ENCODE results near the gene FOXE1.

The FOXE1 gene

DNA sequence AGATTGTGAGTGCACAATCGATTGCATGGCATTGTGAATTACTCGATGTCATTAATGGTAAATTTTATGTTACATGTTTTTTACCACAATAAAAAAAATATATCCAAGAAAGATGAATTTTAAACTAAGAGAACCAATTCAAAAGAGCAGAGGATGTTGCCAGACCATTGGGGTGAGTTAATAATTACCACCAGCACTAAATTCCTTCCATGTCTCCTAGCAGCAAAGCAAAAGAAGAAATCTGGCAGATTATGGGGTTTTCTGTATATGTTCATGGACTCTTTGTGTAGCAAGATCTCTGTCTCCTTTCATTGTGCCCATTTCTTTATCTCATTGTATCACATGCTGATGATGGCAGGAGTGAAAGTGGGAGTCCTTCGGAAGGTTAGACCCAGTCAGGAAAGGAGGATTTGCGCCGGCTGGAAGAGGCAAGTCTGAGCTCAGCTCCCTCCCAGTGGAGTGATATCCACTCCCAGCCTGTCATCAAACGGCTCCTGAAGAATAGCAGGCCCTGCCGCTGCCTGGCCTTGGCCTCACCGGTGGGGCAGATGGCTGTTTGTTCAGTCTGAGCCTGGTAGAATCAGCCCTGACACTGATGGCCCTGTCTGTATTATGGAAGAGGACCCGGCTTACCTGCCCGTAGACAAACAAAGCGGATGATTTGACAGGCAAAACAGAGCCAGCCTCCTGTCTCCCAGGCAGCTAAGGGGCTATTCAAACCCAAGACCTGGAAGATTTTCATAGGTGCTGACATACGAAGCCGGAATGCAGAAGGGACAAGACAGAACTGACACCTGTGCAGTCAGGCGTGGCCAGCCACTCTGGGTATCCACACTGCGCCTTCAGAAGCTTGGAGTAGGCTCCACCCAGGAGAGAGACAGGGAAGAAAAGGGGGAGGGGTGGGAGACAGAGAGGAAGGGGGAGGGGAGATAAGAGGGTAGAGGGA lies 21.9 kb upstream of the FOXE1 start:
- Histone ChIP-seq H3K27me3 (ENCODE audit: control insufficient read depth, insufficient read depth, low read length) (peaks cover 25% of the 10 kb centered on the region), H3K9me3 (ENCODE audit: control insufficient read depth, insufficient read depth, low read length) (no peaks in the 10 kb centered on the region), H3K4me3 (ENCODE audit: low read depth, low read length) (peak overlapping the region; percentile 64), H3K4me1 (ENCODE audit: control insufficient read depth, insufficient read depth, low read length) (peaks cover 8% of the 10 kb centered on the region), H3K36me3 (ENCODE audit: control insufficient read depth, insufficient read depth, low read length) (no peaks in the 10 kb centered on the region), H3K9ac (ENCODE audit: low read depth, low read length) (no peak overlapping the region)

DNA sequence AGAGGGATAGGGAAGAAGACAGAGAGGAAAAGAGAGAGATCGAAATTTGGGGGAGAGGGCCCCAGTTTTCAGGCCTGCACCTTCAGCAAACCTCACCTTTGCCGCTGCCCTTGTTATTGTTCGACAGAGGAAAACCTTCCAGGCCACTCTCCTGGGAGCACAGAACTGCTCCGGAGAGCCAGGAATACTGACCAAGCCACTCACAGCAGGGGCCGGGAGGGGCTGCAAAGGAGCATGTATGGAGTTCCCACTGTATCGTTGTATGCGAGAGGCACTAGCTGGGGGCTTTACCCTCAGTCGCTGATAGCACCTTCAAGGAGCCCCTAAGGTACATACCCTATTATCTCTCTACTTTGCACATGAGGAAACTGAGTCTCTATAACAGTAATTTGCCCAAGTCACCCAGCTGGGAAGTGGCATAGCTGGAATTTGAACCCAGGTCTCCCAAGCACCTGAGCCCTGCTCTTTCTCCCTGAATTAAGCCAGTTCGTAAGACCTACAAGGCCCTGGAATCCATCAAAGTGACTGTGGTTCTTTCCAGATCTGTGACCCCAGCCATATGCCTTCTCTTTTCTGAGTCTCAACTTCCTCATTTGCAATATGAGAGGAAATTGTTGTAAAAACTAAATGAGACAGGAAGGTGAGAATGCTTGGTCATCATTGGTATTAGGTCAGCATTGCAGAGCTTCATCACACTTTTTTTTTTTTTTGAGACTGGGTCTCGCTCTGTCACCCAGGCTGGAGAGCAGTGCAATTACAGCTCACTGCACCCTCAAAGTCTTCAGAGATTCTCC lies 21.0 kb upstream of the FOXE1 start:
- Histone ChIP-seq H3K27me3 (ENCODE audit: control insufficient read depth, insufficient read depth, low read length) (peaks cover 25% of the 10 kb centered on the region), H3K4me3 (ENCODE audit: low read depth, low read length) (peak overlapping the region; percentile 64), H3K36me3 (ENCODE audit: control insufficient read depth, insufficient read depth, low read length) (no peaks in the 10 kb centered on the region), H3K9ac (ENCODE audit: low read depth, low read length) (no peak overlapping the region), H3K4me1 (ENCODE audit: control insufficient read depth, insufficient read depth, low read length) (peaks cover 8% of the 10 kb centered on the region), H3K9me3 (ENCODE audit: control insufficient read depth, insufficient read depth, low read length) (no peaks in the 10 kb centered on the region)

DNA sequence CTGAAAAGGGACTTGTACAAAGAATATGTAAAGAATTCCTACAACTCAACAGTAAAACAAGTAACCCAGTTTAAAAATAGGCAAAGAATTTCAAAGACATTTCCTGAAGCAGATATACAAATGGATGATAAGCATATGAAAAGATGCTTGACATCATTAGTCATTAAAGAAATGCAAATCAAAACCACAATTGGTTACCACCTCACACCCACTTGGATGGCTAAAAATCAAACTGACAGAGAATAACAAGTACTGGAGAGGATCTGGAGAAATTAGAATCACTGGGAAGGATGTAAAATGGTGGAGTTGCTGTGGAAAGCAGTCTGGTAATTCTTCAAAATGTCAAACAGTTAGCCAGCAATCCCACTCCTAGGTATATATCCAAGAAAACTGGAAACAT lies 12.5 kb upstream of the FOXE1 start:
- peaks cover 4% of the 10 kb centered on the region for H3K4me1 ChIP-seq (ENCODE audit: control insufficient read depth, insufficient read depth, low read length)
- H3K4me3 ChIP-seq (ENCODE audit: low read depth, low read length): no peak overlapping the region
- no peaks in the 10 kb centered on the region for H3K36me3 ChIP-seq (ENCODE audit: control insufficient read depth, insufficient read depth, low read length)
- H3K9ac ChIP-seq (ENCODE audit: low read depth, low read length): no peak overlapping the region
- no peaks in the 10 kb centered on the region for H3K9me3 ChIP-seq (ENCODE audit: control insufficient read depth, insufficient read depth, low read length)
- H3K27me3 ChIP-seq (ENCODE audit: control insufficient read depth, insufficient read depth, low read length): peaks cover 13% of the 10 kb centered on the region

DNA sequence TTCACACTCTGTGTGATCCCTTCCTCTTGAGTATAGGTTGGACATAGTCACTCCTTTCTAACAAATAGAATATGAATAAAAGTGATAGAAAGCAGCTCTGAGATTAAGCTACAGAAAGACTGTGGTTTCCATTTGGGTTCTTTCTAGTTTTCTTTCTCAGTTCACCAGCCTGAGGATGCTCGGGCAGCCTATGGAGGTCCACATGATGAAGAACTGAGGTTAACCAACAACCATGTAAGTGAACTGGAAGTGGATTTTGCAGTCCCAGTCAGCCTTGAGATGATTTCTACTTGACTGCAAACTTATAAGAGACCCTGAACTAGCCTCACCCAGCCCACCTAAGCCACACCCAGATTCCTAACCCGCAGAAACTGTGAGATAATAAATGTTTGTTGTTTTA lies 10.1 kb upstream of the FOXE1 start:
- no peak overlapping the region for H3K9ac ChIP-seq (ENCODE audit: low read depth, low read length)
- H3K27me3 ChIP-seq (ENCODE audit: control insufficient read depth, insufficient read depth, low read length): peaks cover 37% of the 10 kb centered on the region
- peaks cover 8% of the 10 kb centered on the region for H3K4me1 ChIP-seq (ENCODE audit: control insufficient read depth, insufficient read depth, low read length)
- H3K4me3 ChIP-seq (ENCODE audit: low read depth, low read length): no peak overlapping the region
- H3K36me3 ChIP-seq (ENCODE audit: control insufficient read depth, insufficient read depth, low read length): no peaks in the 10 kb centered on the region
- no peaks in the 10 kb centered on the region for H3K9me3 ChIP-seq (ENCODE audit: control insufficient read depth, insufficient read depth, low read length)

DNA sequence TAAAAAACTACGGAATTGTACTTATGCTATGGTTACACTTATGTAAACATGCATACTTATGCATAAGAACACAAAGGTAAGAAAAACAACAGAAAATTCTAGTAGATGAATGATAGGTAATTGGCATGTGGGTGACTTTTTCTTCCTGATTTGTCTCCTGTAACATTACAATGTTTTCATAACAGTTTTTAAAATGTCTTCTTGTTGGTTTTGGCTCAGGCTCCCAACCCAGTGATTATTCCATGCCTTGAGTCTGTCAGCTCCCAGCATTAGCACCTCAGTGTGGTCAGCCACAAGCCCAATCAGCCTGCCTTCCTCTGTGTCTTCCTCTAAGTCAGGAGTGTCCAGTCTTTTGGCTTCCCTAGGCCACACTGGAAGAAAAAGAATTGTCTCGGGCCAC lies 7.9 kb upstream of the FOXE1 start:
- Histone ChIP-seq H3K27me3 (ENCODE audit: control insufficient read depth, insufficient read depth, low read length) (peaks cover 59% of the 10 kb centered on the region), H3K36me3 (ENCODE audit: control insufficient read depth, insufficient read depth, low read length) (no peaks in the 10 kb centered on the region), H3K9me3 (ENCODE audit: control insufficient read depth, insufficient read depth, low read length) (no peaks in the 10 kb centered on the region), H3K9ac (ENCODE audit: low read depth, low read length) (no peak overlapping the region), H3K4me3 (ENCODE audit: low read depth, low read length) (no peak overlapping the region), H3K4me1 (ENCODE audit: control insufficient read depth, insufficient read depth, low read length) (peaks cover 8% of the 10 kb centered on the region)

DNA sequence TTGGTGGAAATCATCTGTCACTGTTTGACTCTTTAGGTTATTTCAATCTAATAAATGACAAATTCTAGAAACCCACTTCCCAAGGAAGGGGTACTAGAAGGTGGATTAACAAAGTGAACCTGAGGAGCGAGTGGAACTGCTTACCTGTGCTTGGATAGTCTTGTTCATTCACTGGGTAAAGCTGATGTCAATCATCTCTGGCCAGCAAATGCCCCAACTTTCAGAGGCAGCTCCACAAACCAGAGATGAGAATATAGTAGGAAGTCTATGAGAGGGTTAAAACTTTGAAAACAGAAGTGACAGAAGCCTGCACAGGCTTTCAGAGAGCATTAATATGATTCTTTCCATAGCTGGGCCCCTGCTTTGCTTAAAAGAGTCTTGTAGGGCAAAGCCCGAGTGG lies 7.3 kb upstream of the FOXE1 start:
- Histone ChIP-seq H3K27me3 (ENCODE audit: control insufficient read depth, insufficient read depth, low read length) (peaks cover 65% of the 10 kb centered on the region), H3K9me3 (ENCODE audit: control insufficient read depth, insufficient read depth, low read length) (no peaks in the 10 kb centered on the region), H3K4me1 (ENCODE audit: control insufficient read depth, insufficient read depth, low read length) (peaks cover 4% of the 10 kb centered on the region), H3K9ac (ENCODE audit: low read depth, low read length) (no peak overlapping the region), H3K4me3 (ENCODE audit: low read depth, low read length) (no peak overlapping the region), H3K36me3 (ENCODE audit: control insufficient read depth, insufficient read depth, low read length) (no peaks in the 10 kb centered on the region)

DNA sequence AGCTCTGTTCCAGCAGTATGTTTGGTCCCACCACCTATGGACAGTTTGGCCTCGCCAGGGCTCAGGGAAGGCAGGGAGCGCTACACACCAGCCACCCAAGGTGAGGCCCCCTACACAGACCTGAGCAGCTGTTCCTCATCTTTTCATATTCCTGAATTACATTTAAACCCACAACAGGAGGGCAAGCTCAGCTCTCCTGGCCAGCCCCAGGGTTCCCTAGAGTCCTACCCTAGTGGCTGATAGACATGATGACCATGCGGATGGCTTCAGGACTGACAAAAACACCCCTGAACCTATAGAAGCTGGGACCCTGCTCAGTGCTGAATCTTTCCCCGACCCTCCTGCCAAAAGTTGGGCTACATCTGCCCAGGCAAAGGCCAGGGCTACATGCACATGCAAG lies 6.7 kb upstream of the FOXE1 start:
- Histone ChIP-seq H3K4me3 (ENCODE audit: low read depth, low read length) (peak overlapping the region; percentile 8), H3K9ac (ENCODE audit: low read depth, low read length) (no peak overlapping the region), H3K27me3 (ENCODE audit: control insufficient read depth, insufficient read depth, low read length) (peaks cover 71% of the 10 kb centered on the region), H3K36me3 (ENCODE audit: control insufficient read depth, insufficient read depth, low read length) (no peaks in the 10 kb centered on the region), H3K4me1 (ENCODE audit: control insufficient read depth, insufficient read depth, low read length) (peaks cover 4% of the 10 kb centered on the region), H3K9me3 (ENCODE audit: control insufficient read depth, insufficient read depth, low read length) (no peaks in the 10 kb centered on the region)

DNA sequence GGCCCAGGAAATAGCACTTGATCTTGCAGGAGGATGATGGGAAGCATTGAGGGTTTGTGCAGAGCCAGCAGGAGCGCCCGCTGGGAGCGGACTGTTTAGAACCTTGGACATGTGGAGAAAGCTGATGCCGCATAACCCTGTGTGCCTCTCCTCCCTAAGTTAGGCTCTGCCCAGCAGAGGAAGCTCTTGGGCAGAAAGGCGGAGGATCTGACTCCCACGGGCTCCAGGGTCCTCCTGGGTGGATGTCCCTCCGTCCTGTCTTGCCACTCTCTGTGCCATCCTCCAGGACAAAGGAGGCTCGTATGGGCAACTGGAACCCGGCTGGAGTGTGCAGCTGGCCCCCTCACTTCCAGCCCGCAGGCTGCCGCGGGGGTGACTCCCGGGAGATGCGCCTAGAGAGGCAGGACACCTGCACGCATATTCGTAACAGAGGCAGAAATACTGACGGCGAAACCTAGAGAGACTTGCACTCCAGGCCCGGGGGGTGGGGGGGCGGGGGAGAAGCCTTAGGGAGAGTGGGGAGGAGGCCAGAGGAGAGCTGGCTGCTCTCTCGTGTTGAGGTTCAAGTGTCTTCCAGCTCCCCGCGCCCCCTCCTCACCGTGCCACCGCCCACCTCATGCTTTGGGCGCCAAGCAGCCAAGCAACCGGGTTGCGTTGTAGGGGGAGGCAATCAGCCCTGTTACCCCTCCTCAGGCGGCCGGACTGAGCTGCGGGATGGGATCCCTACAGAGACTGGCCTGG lies 5.4 kb upstream of the FOXE1 start:
- Histone ChIP-seq H3K9ac (ENCODE audit: low read depth, low read length) (no peak overlapping the region), H3K36me3 (ENCODE audit: control insufficient read depth, insufficient read depth, low read length) (no peaks in the 10 kb centered on the region), H3K4me1 (ENCODE audit: control insufficient read depth, insufficient read depth, low read length) (peaks cover 4% of the 10 kb centered on the region), H3K4me3 (ENCODE audit: low read depth, low read length) (peak overlapping the region; percentile 46), H3K9me3 (ENCODE audit: control insufficient read depth, insufficient read depth, low read length) (no peaks in the 10 kb centered on the region), H3K27me3 (ENCODE audit: control insufficient read depth, insufficient read depth, low read length) (peaks cover 83% of the 10 kb centered on the region)

DNA sequence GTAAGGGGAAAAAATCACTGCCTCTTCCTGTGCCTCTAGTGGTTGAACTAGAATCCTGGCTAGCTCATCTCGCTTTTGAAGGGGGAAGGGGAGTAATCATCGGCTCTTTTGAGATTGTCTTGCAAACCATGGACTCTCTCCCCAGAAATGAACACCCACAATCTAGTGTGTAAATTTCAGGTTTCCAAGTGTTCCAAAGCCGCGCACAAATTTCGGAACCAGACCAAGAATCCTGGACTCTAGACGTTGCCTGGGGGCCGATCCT lies 4.9 kb upstream of the FOXE1 start:
- Histone ChIP-seq H3K9ac (ENCODE audit: low read depth, low read length) (no peak overlapping the region), H3K27me3 (ENCODE audit: control insufficient read depth, insufficient read depth, low read length) (peaks cover 86% of the 10 kb centered on the region), H3K4me1 (ENCODE audit: control insufficient read depth, insufficient read depth, low read length) (peaks cover 4% of the 10 kb centered on the region), H3K9me3 (ENCODE audit: control insufficient read depth, insufficient read depth, low read length) (no peaks in the 10 kb centered on the region), H3K4me3 (ENCODE audit: low read depth, low read length) (peak overlapping the region; percentile 46), H3K36me3 (ENCODE audit: control insufficient read depth, insufficient read depth, low read length) (no peaks in the 10 kb centered on the region)

DNA sequence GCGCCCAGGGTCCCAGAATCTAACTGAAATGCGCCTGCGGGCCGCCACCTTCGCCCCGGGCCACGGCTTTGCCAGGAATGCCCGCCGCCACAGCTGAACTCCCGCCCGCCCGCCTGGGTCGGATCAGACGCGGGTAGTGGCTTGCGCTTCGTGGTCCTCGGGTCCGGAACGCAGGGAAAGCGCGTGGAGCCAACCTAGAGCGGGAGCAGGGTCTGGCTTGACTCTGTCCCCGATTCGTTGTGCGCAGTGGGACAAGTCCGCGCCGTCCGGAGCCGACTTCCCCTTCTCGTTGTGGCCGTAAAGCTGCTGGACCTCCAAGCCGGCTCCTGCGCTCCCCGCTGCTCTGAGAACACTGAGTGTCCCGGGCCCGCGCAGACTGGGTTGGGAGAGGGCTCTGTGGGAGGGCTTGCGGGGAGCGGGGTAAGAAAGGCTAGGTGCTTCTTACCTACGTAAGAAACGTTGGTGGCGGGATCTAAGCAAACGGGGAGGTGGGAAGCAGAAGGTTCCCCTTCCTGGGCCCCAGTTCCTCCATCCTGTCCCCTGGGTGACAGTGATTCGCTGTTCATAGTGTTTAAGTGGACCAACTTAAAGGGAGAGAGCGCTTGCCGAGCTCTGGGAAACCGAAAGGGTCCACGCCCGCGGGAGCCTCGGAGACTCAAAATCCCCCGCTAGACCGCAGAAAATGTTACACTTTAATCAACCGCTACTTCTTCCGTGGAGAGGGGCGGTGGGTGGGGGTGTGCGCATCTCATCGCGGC lies 4.4 kb upstream of the FOXE1 start:
- Histone ChIP-seq H3K9ac (ENCODE audit: low read depth, low read length) (no peak overlapping the region), H3K9me3 (ENCODE audit: control insufficient read depth, insufficient read depth, low read length) (no peaks in the 10 kb centered on the region), H3K36me3 (ENCODE audit: control insufficient read depth, insufficient read depth, low read length) (no peaks in the 10 kb centered on the region), H3K4me3 (ENCODE audit: low read depth, low read length) (peak overlapping the region; percentile 46), H3K4me1 (ENCODE audit: control insufficient read depth, insufficient read depth, low read length) (peaks cover 4% of the 10 kb centered on the region), H3K27me3 (ENCODE audit: control insufficient read depth, insufficient read depth, low read length) (peaks cover 90% of the 10 kb centered on the region)

DNA sequence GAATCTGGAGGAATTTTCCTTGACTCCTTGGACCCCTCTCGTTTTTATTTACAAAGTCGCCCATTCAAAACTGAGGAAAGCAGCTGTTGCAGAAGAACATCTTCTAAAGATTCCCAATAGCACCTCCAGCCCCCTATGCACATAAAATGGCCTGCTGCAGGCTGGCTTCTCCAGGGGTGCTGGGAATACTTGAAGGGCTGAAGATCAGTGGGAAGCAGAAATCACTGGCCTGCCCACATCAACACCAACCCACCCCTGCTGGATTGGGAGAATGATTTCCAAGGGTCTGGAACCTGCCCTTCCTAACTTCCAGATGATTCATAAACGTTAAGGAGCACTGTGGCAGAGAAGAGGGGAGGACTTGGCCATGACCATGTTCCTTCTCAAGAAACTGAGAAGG lies 3.0 kb upstream of the FOXE1 start:
- H3K36me3 ChIP-seq (ENCODE audit: control insufficient read depth, insufficient read depth, low read length): no peaks in the 10 kb centered on the region
- H3K9ac ChIP-seq (ENCODE audit: low read depth, low read length): no peak overlapping the region
- H3K9me3 ChIP-seq (ENCODE audit: control insufficient read depth, insufficient read depth, low read length): no peaks in the 10 kb centered on the region
- H3K4me3 ChIP-seq (ENCODE audit: low read depth, low read length): no peak overlapping the region
- peaks cover 93% of the 10 kb centered on the region for H3K27me3 ChIP-seq (ENCODE audit: control insufficient read depth, insufficient read depth, low read length)
- peaks cover 4% of the 10 kb centered on the region for H3K4me1 ChIP-seq (ENCODE audit: control insufficient read depth, insufficient read depth, low read length)
